ENCODE measurements around the gene ERCC6. TPM values are rescaled to one million over a fixed set of nuclear protein-coding genes. Genes with fewer than 3 reads are reported as not detected.

ERCC6 gene
- polyA plus RNA-seq, 1 donor from 2014 or later: 13.9 TPM

- Histone ChIP-seq H3K79me2 (replicated peaks; ENCODE audit: insufficient read depth, low read length) (no peaks in the 10 kb centered on the region), H3K27ac (ENCODE audit: low read length) (no peak overlapping the region), H4K20me1 (ENCODE audit: insufficient read depth) (no peaks in the 10 kb centered on the region), H3K9me3 (ENCODE audit: low read length) (no peaks in the 10 kb centered on the region), H3K9me2 (ENCODE audit: insufficient read depth, low read length) (no peaks in the 10 kb centered on the region), H3F3A (ENCODE audit: insufficient read depth, low read length, poor library complexity, severe bottlenecking) (no peaks in the 10 kb centered on the region), H3K36me3 (ENCODE audit: insufficient read depth, low read length) (no peaks in the 10 kb centered on the region), H3K9ac (ENCODE audit: low read length) (no peak overlapping the region), H3K27me3 (ENCODE audit: insufficient read depth, low read depth, low read length) (no peaks in the 10 kb centered on the region), H3K4me2 (ENCODE audit: low read length) (no peak overlapping the region), H2AFZ (ENCODE audit: low read depth, low read length) (no peak overlapping the region), H3K4me3 (ENCODE audit: low read length) (no peak overlapping the region)
- TF ChIP-seq RAD21 (conservative IDR thresholded peaks at IDR 0.05): no peak
- no peak for TF ChIP-seq EP300 (conservative IDR thresholded peaks at IDR 0.05; ENCODE audit: poor library complexity, severe bottlenecking)
- TF ChIP-seq MXI1 (conservative IDR thresholded peaks at IDR 0.05; ENCODE audit: poor library complexity, severe bottlenecking): no peak
- TF ChIP-seq TAF1 (IDR thresholded peaks at IDR 0.05; ENCODE audit: low read depth): no peak
- TF ChIP-seq CTCF (IDR thresholded peaks at IDR 0.05; ENCODE audit: poor library complexity, severe bottlenecking): no peak
- no peak for TF ChIP-seq EZH2 (IDR thresholded peaks at IDR 0.05; ENCODE audit: borderline replicate concordance, insufficient read depth, low read length, poor library complexity, severe bottlenecking)
- TF ChIP-seq SMC3 (conservative IDR thresholded peaks at IDR 0.05; ENCODE audit: poor library complexity): no peak
- no peak for TF ChIP-seq REST (IDR thresholded peaks at IDR 0.05; ENCODE audit: borderline replicate concordance)
- no peak for TF ChIP-seq POLR2AphosphoS5 (IDR thresholded peaks at IDR 0.05)
Observed at GRCh38 chr10:49505589-49505988, 33.3 kb downstream of the ERCC6 start.

- Histone ChIP-seq H3K36me3 (ENCODE audit: insufficient read depth, low read length) (no peaks in the 10 kb centered on the region), H3K27me3 (ENCODE audit: insufficient read depth, low read depth, low read length) (no peaks in the 10 kb centered on the region), H3K4me2 (ENCODE audit: low read length) (no peak overlapping the region), H3K9ac (ENCODE audit: low read length) (no peak overlapping the region), H3K9me3 (ENCODE audit: low read length) (no peaks in the 10 kb centered on the region), H3K27ac (ENCODE audit: low read length) (no peak overlapping the region), H4K20me1 (ENCODE audit: insufficient read depth) (no peaks in the 10 kb centered on the region), H3K4me3 (ENCODE audit: low read length) (no peak overlapping the region), H3K79me2 (replicated peaks; ENCODE audit: insufficient read depth, low read length) (no peaks in the 10 kb centered on the region), H2AFZ (ENCODE audit: low read depth, low read length) (no peak overlapping the region), H3F3A (ENCODE audit: insufficient read depth, low read length, poor library complexity, severe bottlenecking) (no peaks in the 10 kb centered on the region), H3K9me2 (ENCODE audit: insufficient read depth, low read length) (no peaks in the 10 kb centered on the region)
- no peak for TF ChIP-seq EZH2 (IDR thresholded peaks at IDR 0.05; ENCODE audit: borderline replicate concordance, insufficient read depth, low read length, poor library complexity, severe bottlenecking)
- no peak for TF ChIP-seq TAF1 (IDR thresholded peaks at IDR 0.05; ENCODE audit: low read depth)
- TF ChIP-seq MXI1 (conservative IDR thresholded peaks at IDR 0.05; ENCODE audit: poor library complexity, severe bottlenecking): no peak
- no peak for TF ChIP-seq CTCF (IDR thresholded peaks at IDR 0.05; ENCODE audit: poor library complexity, severe bottlenecking)
- no peak for TF ChIP-seq RAD21 (conservative IDR thresholded peaks at IDR 0.05)
- no peak for TF ChIP-seq REST (IDR thresholded peaks at IDR 0.05; ENCODE audit: borderline replicate concordance)
- no peak for TF ChIP-seq SMC3 (conservative IDR thresholded peaks at IDR 0.05; ENCODE audit: poor library complexity)
- TF ChIP-seq EP300 (conservative IDR thresholded peaks at IDR 0.05; ENCODE audit: poor library complexity, severe bottlenecking): no peak
- TF ChIP-seq POLR2AphosphoS5 (IDR thresholded peaks at IDR 0.05): no peak
Observed at GRCh38 chr10:49505076-49505475, 33.8 kb downstream of the ERCC6 start.
